Measurements from ENCODE around the gene ADAMTS13.
"Not testable (repeated sequence)": the region's sequence is repeated elsewhere in the genome, so short reads cannot be mapped to it uniquely, and the experiment has no call there.

Gene ADAMTS13

DNA sequence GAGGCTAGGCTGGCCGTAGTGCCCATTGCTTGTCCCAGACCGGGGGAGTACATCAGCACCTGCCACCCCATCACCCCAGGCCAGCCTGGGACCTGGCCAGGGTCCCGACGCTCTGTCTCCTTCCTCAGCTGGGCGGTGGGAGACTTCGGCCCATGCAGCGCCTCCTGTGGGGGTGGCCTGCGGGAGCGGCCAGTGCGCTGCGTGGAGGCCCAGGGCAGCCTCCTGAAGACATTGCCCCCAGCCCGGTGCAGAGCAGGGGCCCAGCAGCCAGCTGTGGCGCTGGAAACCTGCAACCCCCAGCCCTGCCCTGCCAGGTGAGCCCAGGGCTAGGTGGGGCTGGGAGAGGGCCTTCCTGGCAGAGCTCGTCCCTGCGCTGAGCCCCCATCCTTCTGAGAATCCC is 21.1 kb downstream of the ADAMTS13 start:
- WGBS, result 93% methylated on average over 15 of the region's 15 CpGs
- H3K9ac ChIP-seq (ENCODE audit: low read depth, low read length), result no peak overlapping the region
- no peaks in the 10 kb centered on the region for H3K9me3 ChIP-seq (ENCODE audit: insufficient read depth, low read depth, low read length)
- H3K27me3 ChIP-seq (ENCODE audit: insufficient read depth, low read length), result no peaks in the 10 kb centered on the region
- no peak overlapping the region for H3K27ac ChIP-seq (ENCODE audit: low read depth, low read length)
- H3K4me1 ChIP-seq (ENCODE audit: insufficient read depth, low read length), result no peaks in the 10 kb centered on the region
- H3K4me3 ChIP-seq (ENCODE audit: low read length), result no peak overlapping the region
- no peaks in the 10 kb centered on the region for H3K36me3 ChIP-seq (ENCODE audit: insufficient read depth, low read length)

DNA sequence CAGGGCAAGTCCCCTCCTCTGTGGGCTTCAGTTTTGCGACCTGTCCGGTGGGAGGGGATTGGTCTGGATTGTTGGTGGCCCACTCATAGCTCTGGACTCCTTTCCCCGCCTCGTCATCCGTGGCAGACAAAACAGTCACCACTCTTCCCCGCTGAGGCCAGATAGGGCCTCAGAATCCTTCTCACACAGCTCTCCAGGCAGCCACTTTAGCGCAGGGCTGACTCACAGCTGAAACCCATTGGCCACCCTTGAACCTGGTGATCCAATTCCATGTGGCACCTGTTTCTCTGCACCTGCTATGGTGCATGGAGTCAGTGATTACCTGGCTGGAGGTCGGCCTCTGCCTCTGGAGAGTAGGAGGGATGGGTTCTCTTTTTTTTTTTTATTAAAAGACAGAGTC is 21.8 kb downstream of the ADAMTS13 start:
- Histone ChIP-seq H3K9ac (ENCODE audit: low read depth, low read length) (no peak overlapping the region), H3K4me1 (ENCODE audit: insufficient read depth, low read length) (no peaks in the 10 kb centered on the region), H3K27me3 (ENCODE audit: insufficient read depth, low read length) (no peaks in the 10 kb centered on the region), H3K9me3 (ENCODE audit: insufficient read depth, low read depth, low read length) (no peaks in the 10 kb centered on the region), H3K4me3 (ENCODE audit: low read length) (no peak overlapping the region), H3K27ac (ENCODE audit: low read depth, low read length) (no peak overlapping the region), H3K36me3 (ENCODE audit: insufficient read depth, low read length) (no peaks in the 10 kb centered on the region)
- 86% methylated on average over 8 of the region's 8 CpGs for WGBS

- H3K4me3 ChIP-seq (ENCODE audit: low read length), result no peak overlapping the region
- no peak overlapping the region for H3K9ac ChIP-seq (ENCODE audit: low read depth, low read length)
- H3K4me1 ChIP-seq (ENCODE audit: insufficient read depth, low read length), result no peaks in the 10 kb centered on the region
- WGBS, result 85% methylated on average over 23 of the region's 23 CpGs
- no peaks in the 10 kb centered on the region for H3K27me3 ChIP-seq (ENCODE audit: insufficient read depth, low read length)
- H3K36me3 ChIP-seq (ENCODE audit: insufficient read depth, low read length), result no peaks in the 10 kb centered on the region
- no peak overlapping the region for H3K27ac ChIP-seq (ENCODE audit: low read depth, low read length)
- no peaks in the 10 kb centered on the region for H3K9me3 ChIP-seq (ENCODE audit: insufficient read depth, low read depth, low read length)
Observed at GRCh38 chr9:133445293-133445969, 23.3 kb downstream of the ADAMTS13 start.

DNA sequence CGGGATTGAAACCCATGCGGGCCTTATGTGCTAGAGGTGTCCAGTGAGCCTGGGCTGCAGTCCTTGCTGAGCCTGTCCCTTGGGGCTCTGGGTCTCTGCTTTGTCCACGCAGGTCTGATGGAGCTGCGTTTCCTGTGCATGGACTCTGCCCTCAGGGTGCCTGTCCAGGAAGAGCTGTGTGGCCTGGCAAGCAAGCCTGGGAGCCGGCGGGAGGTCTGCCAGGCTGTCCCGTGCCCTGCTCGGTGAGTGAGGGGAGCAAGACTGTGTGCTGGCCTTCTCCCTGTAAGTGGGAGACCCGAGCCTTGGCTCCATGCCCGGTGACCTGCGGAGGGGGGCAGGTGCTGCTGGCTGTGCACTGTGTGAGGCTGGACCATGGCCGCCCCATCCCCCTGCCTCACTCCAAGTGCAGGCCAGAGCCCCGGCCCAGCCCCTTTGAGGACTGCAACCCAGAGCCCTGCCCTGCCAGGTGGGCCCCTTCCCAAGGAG is 26.4 kb downstream of the ADAMTS13 start:
- no peak overlapping the region for H3K9ac ChIP-seq (ENCODE audit: low read depth, low read length)
- H3K4me3 ChIP-seq (ENCODE audit: low read length), result no peak overlapping the region
- WGBS, result 88% methylated on average over 13 of the region's 13 CpGs
- H3K4me1 ChIP-seq (ENCODE audit: insufficient read depth, low read length), result no peaks in the 10 kb centered on the region
- H3K9me3 ChIP-seq (ENCODE audit: insufficient read depth, low read depth, low read length), result no peaks in the 10 kb centered on the region
- H3K36me3 ChIP-seq (ENCODE audit: insufficient read depth, low read length), result no peaks in the 10 kb centered on the region
- no peaks in the 10 kb centered on the region for H3K27me3 ChIP-seq (ENCODE audit: insufficient read depth, low read length)
- H3K27ac ChIP-seq (ENCODE audit: low read depth, low read length), result no peak overlapping the region

DNA sequence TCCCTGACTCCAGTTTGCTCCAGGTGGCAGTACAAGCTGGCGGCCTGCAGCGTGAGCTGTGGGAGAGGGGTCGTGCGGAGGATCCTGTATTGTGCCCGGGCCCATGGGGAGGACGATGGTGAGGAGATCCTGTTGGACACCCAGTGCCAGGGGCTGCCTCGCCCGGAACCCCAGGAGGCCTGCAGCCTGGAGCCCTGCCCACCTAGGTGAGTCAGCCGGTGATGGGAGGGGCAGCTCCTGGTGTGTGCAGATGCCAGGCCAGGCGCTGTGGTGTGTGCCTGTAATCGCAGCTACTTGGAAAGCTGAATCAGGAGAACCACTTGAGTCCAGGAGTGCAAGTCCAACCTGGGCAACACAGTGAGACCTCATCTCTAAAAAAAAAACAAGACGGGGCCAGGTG is 27.6 kb downstream of the ADAMTS13 start:
- Histone ChIP-seq H3K27me3 (ENCODE audit: insufficient read depth, low read length) (no peaks in the 10 kb centered on the region), H3K4me1 (ENCODE audit: insufficient read depth, low read length) (no peaks in the 10 kb centered on the region), H3K4me3 (ENCODE audit: low read length) (no peak overlapping the region), H3K9ac (ENCODE audit: low read depth, low read length) (no peak overlapping the region), H3K9me3 (ENCODE audit: insufficient read depth, low read depth, low read length) (no peaks in the 10 kb centered on the region), H3K36me3 (ENCODE audit: insufficient read depth, low read length) (no peaks in the 10 kb centered on the region), H3K27ac (ENCODE audit: low read depth, low read length) (no peak overlapping the region)
- WGBS, result 90% methylated on average over 12 of the region's 12 CpGs

DNA sequence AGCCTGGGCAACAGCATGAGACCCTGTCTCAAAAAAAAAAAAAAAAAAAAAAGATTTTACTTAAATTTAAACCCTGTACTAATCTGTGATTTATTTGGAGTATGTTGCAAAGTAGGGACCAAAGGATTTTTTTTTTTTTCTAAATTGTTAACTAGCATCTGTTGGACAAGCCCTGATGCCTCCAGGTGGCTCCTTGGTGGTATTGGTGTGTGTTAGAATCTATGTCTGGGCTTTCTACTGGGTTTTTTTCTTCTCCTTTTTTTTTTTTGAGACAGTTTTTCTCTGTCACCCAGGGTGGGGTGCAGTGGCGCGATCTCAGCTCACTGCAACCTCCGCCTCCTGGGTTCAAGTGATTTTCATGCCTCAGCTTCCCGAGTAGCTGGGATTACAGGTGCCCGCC is 29.7 kb downstream of the ADAMTS13 start:
- H3K4me3 ChIP-seq (ENCODE audit: low read length); H3K36me3 ChIP-seq (ENCODE audit: insufficient read depth, low read length); H3K27me3 ChIP-seq (ENCODE audit: insufficient read depth, low read length); H3K9me3 ChIP-seq (ENCODE audit: insufficient read depth, low read depth, low read length); H3K4me1 ChIP-seq (ENCODE audit: insufficient read depth, low read length); H3K9ac ChIP-seq (ENCODE audit: low read depth, low read length); H3K27ac ChIP-seq (ENCODE audit: low read depth, low read length): not testable (repeated sequence)
- WGBS, result 95% methylated on average over 5 of the region's 5 CpGs

GRCh38 chr9:133452562-133452961 is 30.4 kb downstream of the ADAMTS13 start:
- H3K9ac ChIP-seq (ENCODE audit: low read depth, low read length), result no peak overlapping the region
- no peaks in the 10 kb centered on the region for H3K4me1 ChIP-seq (ENCODE audit: insufficient read depth, low read length)
- no peaks in the 10 kb centered on the region for H3K27me3 ChIP-seq (ENCODE audit: insufficient read depth, low read length)
- WGBS, result 90% methylated on average over 7 of the region's 7 CpGs
- no peaks in the 10 kb centered on the region for H3K36me3 ChIP-seq (ENCODE audit: insufficient read depth, low read length)
- H3K27ac ChIP-seq (ENCODE audit: low read depth, low read length), result no peak overlapping the region
- H3K9me3 ChIP-seq (ENCODE audit: insufficient read depth, low read depth, low read length), result no peaks in the 10 kb centered on the region
- no peak overlapping the region for H3K4me3 ChIP-seq (ENCODE audit: low read length)

- Histone ChIP-seq H3K27me3 (ENCODE audit: insufficient read depth, low read length) (0 out of 2 replicates have a peak, but pooled peaks cover 2% of the 10 kb centered on the region), H3K4me3 (ENCODE audit: low read length) (no peak overlapping the region), H3K27ac (ENCODE audit: low read depth, low read length) (no peak overlapping the region), H3K9me3 (ENCODE audit: insufficient read depth, low read depth, low read length) (no peaks in the 10 kb centered on the region), H3K9ac (ENCODE audit: low read depth, low read length) (no peak overlapping the region), H3K36me3 (ENCODE audit: insufficient read depth, low read length) (no peaks in the 10 kb centered on the region), H3K4me1 (ENCODE audit: insufficient read depth, low read length) (0 out of 2 replicates have a peak, but pooled peaks cover 1% of the 10 kb centered on the region)
- 93% methylated on average over 11 of the region's 11 CpGs for WGBS
Observed at GRCh38 chr9:133453651-133454050, 31.5 kb downstream of the ADAMTS13 start.

DNA sequence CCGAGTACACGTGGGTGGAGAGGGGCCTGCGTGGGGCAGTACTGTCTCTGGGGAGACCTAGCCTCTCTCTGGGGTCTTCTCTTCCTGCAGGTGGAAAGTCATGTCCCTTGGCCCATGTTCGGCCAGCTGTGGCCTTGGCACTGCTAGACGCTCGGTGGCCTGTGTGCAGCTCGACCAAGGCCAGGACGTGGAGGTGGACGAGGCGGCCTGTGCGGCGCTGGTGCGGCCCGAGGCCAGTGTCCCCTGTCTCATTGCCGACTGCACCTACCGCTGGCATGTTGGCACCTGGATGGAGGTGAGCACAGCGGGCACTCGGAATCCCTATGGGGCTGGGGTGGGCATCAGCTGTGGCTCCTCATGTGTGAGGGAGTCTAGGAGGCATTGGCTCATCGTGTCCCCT is 32.2 kb downstream of the ADAMTS13 start:
- H3K36me3 ChIP-seq (ENCODE audit: insufficient read depth, low read length), result no peaks in the 10 kb centered on the region
- WGBS, result 92% methylated on average over 19 of the region's 19 CpGs
- no peak overlapping the region for H3K27ac ChIP-seq (ENCODE audit: low read depth, low read length)
- H3K4me3 ChIP-seq (ENCODE audit: low read length), result no peak overlapping the region
- 0 out of 2 replicates have a peak, but pooled peaks cover 2% of the 10 kb centered on the region for H3K27me3 ChIP-seq (ENCODE audit: insufficient read depth, low read length)
- no peak overlapping the region for H3K9ac ChIP-seq (ENCODE audit: low read depth, low read length)
- no peaks in the 10 kb centered on the region for H3K9me3 ChIP-seq (ENCODE audit: insufficient read depth, low read depth, low read length)
- peaks cover 7% of the 10 kb centered on the region; the same call in 1 of the 2 replicates for H3K4me1 ChIP-seq (ENCODE audit: insufficient read depth, low read length)

DNA sequence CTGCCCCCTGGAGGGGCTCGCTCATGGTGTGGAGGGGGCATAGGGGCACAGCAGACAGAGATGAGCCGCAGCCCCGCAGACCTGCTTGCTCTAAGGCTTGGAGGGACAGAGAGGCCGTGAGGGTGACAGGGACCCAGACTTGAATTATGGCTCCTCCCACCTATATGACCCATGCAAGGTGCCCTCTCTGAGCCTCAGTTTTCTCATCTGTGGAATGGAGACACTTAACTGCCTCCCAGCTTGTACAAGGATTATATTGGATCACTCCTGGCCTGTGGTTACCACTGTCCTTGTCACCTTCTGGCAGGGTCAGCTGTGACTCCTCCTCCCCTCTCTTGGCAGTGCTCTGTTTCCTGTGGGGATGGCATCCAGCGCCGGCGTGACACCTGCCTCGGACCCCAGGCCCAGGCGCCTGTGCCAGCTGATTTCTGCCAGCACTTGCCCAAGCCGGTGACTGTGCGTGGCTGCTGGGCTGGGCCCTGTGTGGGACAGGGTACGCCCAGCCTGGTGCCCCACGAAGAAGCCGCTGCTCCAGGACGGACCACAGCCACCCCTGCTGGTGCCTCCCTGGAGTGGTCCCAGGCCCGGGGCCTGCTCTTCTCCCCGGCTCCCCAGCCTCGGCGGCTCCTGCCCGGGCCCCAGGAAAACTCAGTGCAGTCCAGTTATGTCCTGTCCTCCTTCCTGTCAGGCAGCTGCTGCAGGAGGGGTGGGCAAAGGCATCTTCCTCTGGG is 32.9 kb downstream of the ADAMTS13 start:
- Histone ChIP-seq H3K36me3 (ENCODE audit: insufficient read depth, low read length) (no peaks in the 10 kb centered on the region), H3K27ac (ENCODE audit: low read depth, low read length) (no peak overlapping the region), H3K9me3 (ENCODE audit: insufficient read depth, low read depth, low read length) (no peaks in the 10 kb centered on the region), H3K4me3 (ENCODE audit: low read length) (no peak overlapping the region), H3K4me1 (ENCODE audit: insufficient read depth, low read length) (peaks cover 7% of the 10 kb centered on the region; the same call in 1 of the 2 replicates), H3K9ac (ENCODE audit: low read depth, low read length) (no peak overlapping the region), H3K27me3 (ENCODE audit: insufficient read depth, low read length) (0 out of 2 replicates have a peak, but pooled peaks cover 2% of the 10 kb centered on the region)
- 94% methylated on average over 20 of the region's 20 CpGs for WGBS

DNA sequence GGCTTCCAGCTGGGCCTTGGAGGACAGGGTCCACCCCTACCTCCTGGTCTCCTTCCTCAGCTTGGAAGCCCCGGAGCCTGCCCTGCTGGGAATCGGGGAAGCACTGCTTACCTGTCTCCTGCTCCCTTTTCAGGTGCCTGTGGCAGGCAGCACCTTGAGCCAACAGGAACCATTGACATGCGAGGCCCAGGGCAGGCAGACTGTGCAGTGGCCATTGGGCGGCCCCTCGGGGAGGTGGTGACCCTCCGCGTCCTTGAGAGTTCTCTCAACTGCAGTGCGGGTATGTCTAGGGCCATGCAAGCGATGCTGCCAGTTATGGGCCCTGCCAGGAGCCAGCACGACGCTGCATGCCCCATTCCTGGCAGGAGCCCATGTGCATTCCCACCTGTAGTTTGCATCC is 33.8 kb downstream of the ADAMTS13 start:
- Histone ChIP-seq H3K27me3 (ENCODE audit: insufficient read depth, low read length) (0 out of 2 replicates have a peak, but pooled peaks cover 2% of the 10 kb centered on the region), H3K27ac (ENCODE audit: low read depth, low read length) (no peak overlapping the region), H3K36me3 (ENCODE audit: insufficient read depth, low read length) (no peaks in the 10 kb centered on the region), H3K4me3 (ENCODE audit: low read length) (no peak overlapping the region), H3K4me1 (ENCODE audit: insufficient read depth, low read length) (peaks cover 10% of the 10 kb centered on the region), H3K9me3 (ENCODE audit: insufficient read depth, low read depth, low read length) (no peaks in the 10 kb centered on the region), H3K9ac (ENCODE audit: low read depth, low read length) (no peak overlapping the region)
- 95% methylated on average over 11 of the region's 11 CpGs for whole genome bisulfite sequencing

All from HUES64 (cell line).